Kidney (tissue), 14 donors: Measurements from ENCODE around the gene SNX32. TPM values are rescaled to one million over a fixed set of nuclear protein-coding genes. Genes with fewer than 3 reads are reported as not detected.

Experiments used
- DNase-seq, 5 donors: peaks; one replicate each; pipeline ENCODE4 v3.0.0-alpha.2; 2013 to 2020
- FAIRE-seq: peaks from 2 replicates; lab custom pipeline; 2012; peaks lifted over from hg19 to GRCh38; lab: Jason Lieb, UNC
- H3K27ac ChIP-seq, 2 donors: one replicate each; pipeline ENCODE4 v1.7.0; 2013; ENCODE audit warnings: low read depth in 2 of 2, low read length in 2 of 2, inconsistent platforms in 1 of 2
- H3K27me3 ChIP-seq: one replicate; pipeline ENCODE4 v1.7.1; 2013; ENCODE audit warnings: low read length, inconsistent platforms; ENCODE audit not compliant: control insufficient read depth, insufficient read depth
- H3K36me3 ChIP-seq, 3 donors: one replicate each; pipeline versions ENCODE4 v1.7.0 to v1.7.1; 2013; ENCODE audit warnings: low read length in 3 of 3, control low read depth in 1 of 3, inconsistent platforms in 1 of 3; ENCODE audit not compliant: insufficient read depth in 3 of 3, control insufficient read depth in 2 of 3
- H3K4me1 ChIP-seq, 3 donors: one replicate each; pipeline versions ENCODE4 v1.7.0 to v1.7.1; 2013; ENCODE audit warnings: low read length in 3 of 3, inconsistent platforms in 1 of 3, low read depth in 1 of 3; ENCODE audit not compliant: control insufficient read depth in 2 of 3, insufficient read depth in 2 of 3
- H3K4me3 ChIP-seq, 3 donors: one replicate each; pipeline versions ENCODE4 v1.7.0 to v1.8.1; 2013; ENCODE audit warnings: low read length in 3 of 3, control low read depth in 1 of 3, inconsistent platforms in 1 of 3
- H3K9ac ChIP-seq, 3 donors: one replicate each; pipeline versions ENCODE4 v1.7.0 to v1.7.1; 2013; ENCODE audit warnings: low read length in 3 of 3, control low read depth in 1 of 3, inconsistent platforms in 1 of 3
- H3K9me3 ChIP-seq, 3 donors: one replicate each; pipeline versions ENCODE4 v1.7.0 to v1.7.1; 2013; ENCODE audit warnings: low read length in 3 of 3, control low read depth in 1 of 3, inconsistent platforms in 1 of 3; ENCODE audit not compliant: control insufficient read depth in 2 of 3, insufficient read depth in 1 of 3
- intact Hi-C: fragments of 100-400 bp; cut with DNase I; formaldehyde crosslinking; loops from one replicate; pipeline ENCODE4 v1.11.1; 2022
- polyA plus RNA-seq: library from polyadenylated mRNA; stranded (reverse); fragments of 350-450 nt; fragmentation: Illumina TruSeq; extraction: RNeasy Lipid Tissue Mini Kit (QIAGEN cat#74804); gene quantifications from one replicate; pipeline ENCODE4 v1.2.3, GENCODE V29; 2014; ENCODE audit warnings: low read depth, low replicate concordance; ENCODE audit not compliant: insufficient read depth
- total RNA-seq: library from RNA; stranded (reverse); fragmentation: NEBNext Ultra II Directional; extraction: Animal tissue kit (Norgen Biotek cat#: 25700); gene quantifications from one replicate; pipeline ENCODE4 v1.2.1, GENCODE V29; 2021
- TF ChIP-seq, protein P1 (sequence below): IDR thresholded peaks from 3 replicates; pipeline ENCODE4 v1.5.1; 2012; ENCODE audit warnings: mild to moderate bottlenecking, moderate library complexity, borderline replicate concordance; ENCODE audit not compliant: insufficient read depth; ENCODE audit errors: extremely low read depth
- donor health status: control.
- donor health status: control.
- donor health status: control.
- donor health status: control.
- donor health status: control.
- donor health status: DM: yes; HTN: yes; CAD: no.
- donor health status: Normal renal cell carcinoma (clear cell type).

Gene SNX32
- total and polyA plus RNA-seq, 2 donors from 2014 or later, result 0.43 to 1.0 TPM

DNA sequence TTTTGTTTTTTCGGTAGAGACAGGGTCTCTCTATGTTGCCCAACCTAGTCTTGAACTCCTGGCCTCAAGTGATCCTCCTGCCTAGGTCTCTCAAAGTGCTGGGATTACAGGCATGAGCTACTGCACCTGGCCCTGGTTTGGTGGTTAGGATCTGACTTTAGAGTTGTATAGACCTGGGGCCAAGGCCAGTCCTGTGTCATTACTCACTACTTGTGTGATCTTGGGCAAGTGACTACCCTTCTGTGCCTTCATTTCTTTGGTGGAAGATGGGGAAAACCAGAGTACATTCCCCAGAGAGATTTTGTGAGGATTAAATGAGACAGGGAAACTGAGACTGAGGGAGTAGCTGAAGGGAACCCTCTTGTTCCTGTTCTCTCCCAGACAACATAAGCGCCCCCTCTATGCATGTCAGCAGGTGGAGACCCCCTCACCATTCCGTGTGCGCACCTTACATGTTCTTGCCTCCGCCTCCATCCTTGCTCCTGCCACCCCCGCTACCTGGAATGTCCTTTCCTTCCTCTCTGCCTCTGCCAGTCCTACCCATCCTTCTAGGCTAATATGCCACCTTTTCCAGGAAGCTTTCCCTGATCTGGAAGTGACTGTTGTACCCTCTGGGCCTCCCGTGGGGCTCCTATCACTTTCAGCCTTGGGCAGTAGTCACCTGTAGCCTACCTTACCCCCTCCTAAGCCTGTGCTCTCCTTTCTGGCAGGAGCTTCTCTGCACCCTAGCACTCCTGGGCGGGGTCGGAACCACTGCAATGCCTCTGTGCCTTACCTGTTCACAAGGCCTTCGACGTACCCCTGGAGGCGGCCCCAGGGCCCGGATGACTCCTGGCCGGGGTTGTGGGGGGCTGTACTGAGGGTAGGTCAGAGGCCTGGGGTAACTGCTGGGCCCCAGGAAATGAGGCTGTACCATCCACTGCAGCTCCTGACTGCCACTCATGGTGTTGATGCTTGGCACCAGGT is 62.6 kb downstream of the SNX32 start:
- DNase-seq, result no peak
- H3K36me3 ChIP-seq, result no peaks in the 10 kb centered on the region
- H3K4me1 ChIP-seq, result peaks cover 0 to 17% (median 3%) of the 10 kb centered on the region in 3 donors
- H3K4me3 ChIP-seq, result no peak overlapping the region
- TF ChIP-seq, protein P1, sequence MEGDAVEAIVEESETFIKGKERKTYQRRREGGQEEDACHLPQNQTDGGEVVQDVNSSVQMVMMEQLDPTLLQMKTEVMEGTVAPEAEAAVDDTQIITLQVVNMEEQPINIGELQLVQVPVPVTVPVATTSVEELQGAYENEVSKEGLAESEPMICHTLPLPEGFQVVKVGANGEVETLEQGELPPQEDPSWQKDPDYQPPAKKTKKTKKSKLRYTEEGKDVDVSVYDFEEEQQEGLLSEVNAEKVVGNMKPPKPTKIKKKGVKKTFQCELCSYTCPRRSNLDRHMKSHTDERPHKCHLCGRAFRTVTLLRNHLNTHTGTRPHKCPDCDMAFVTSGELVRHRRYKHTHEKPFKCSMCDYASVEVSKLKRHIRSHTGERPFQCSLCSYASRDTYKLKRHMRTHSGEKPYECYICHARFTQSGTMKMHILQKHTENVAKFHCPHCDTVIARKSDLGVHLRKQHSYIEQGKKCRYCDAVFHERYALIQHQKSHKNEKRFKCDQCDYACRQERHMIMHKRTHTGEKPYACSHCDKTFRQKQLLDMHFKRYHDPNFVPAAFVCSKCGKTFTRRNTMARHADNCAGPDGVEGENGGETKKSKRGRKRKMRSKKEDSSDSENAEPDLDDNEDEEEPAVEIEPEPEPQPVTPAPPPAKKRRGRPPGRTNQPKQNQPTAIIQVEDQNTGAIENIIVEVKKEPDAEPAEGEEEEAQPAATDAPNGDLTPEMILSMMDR, result no peak
- no peak for FAIRE-seq
- H3K27ac ChIP-seq, result no peak overlapping the region
- no peaks in the 10 kb centered on the region for H3K9me3 ChIP-seq
- peaks cover 15% of the 10 kb centered on the region for H3K27me3 ChIP-seq
- intact Hi-C loops, result no loop called here
- no peak overlapping the region for H3K9ac ChIP-seq

- no peak overlapping the region for H3K4me3 ChIP-seq
- no peak for DNase-seq
These were observed 63.3 kb downstream of the SNX32 start for GRCh38 chr11:65897020-65897471.

GRCh38 chr11:65898656-65899355 is 65.0 kb downstream of the SNX32 start:
- DNase-seq, result no peak
- intact Hi-C loops, result no loop called here
- Histone ChIP-seq H3K27ac (no peak overlapping the region), H3K27me3 (peaks cover 17% of the 10 kb centered on the region), H3K4me1 (peaks cover 0 to 6% (median 3%) of the 10 kb centered on the region in 3 donors), H3K36me3 (no peaks in the 10 kb centered on the region), H3K4me3 (no peak overlapping the region), H3K9me3 (no peaks in the 10 kb centered on the region), H3K9ac (no peak overlapping the region)
- TF ChIP-seq, protein P1, result no peak
- no peak for FAIRE-seq

More at GRCh38 chr11:65897020-65897471, 63.3 kb downstream of the SNX32 start:
- Histone ChIP-seq H3K9ac (no peak overlapping the region), H3K9me3 (no peaks in the 10 kb centered on the region), H3K27me3 (peaks cover 17% of the 10 kb centered on the region), H3K27ac (no peak overlapping the region), H3K4me1 (peaks cover 0 to 11% (median 3%) of the 10 kb centered on the region in 3 donors), H3K36me3 (no peaks in the 10 kb centered on the region)
- TF ChIP-seq, protein P1, result no peak
- intact Hi-C loops, result no loop called here
- no peak for FAIRE-seq
